ENCODE measurements around the gene HAPLN3.

GRCh38 chr15:88833731-88834100 lies 61.6 kb downstream of the HAPLN3 start:
- TF ChIP-seq CTCF (IDR thresholded peaks at IDR 0.05) = no peak
- TF ChIP-seq EZH2 (IDR thresholded peaks at IDR 0.05) = no peak
